Spleen (tissue), 11 donors: Measurements from ENCODE around the gene PSMG2. TPM values are rescaled to one million over a fixed set of nuclear protein-coding genes. Genes with fewer than 3 reads are reported as not detected.
"Not testable (repeated sequence)": the region's sequence is repeated elsewhere in the genome, so short reads cannot be mapped to it uniquely, and the experiment has no call there.

Experiments used
- DNase-seq: peaks from one replicate; pipeline ENCODE4 v3.0.0-alpha.2; 2020
- H3K27ac ChIP-seq, 8 donors: fragments of 200-600 bp; sonication (generic) in 7 of 8; 1 replicate in 4 of 8; 2 replicates in 4 of 8; pipeline versions ENCODE4 v1.5.0 to v1.8.0; 2016 to 2021; ENCODE audit warnings: inconsistent platforms in 4 of 8, mild to moderate bottlenecking in 4 of 8, moderate library complexity in 1 of 8
- H3K27me3 ChIP-seq, 7 donors: fragments of 200-600 bp; sonication (generic) in 6 of 7; replicated peaks in 1 of 7; 1 replicate in 4 of 7; 2 replicates in 3 of 7; pipeline versions ENCODE4 v1.5.0 to v1.8.0; 2016 to 2021; ENCODE audit warnings: inconsistent platforms in 3 of 7, mild to moderate bottlenecking in 1 of 7
- H3K36me3 ChIP-seq, 6 donors: fragments of 200-600 bp; sonication (generic) in 5 of 6; 1 replicate in 4 of 6; 2 replicates in 2 of 6; pipeline versions ENCODE4 v1.5.0 to v1.8.0; 2016 to 2021; ENCODE audit warnings: inconsistent platforms in 2 of 6
- H3K4me1 ChIP-seq, 6 donors: fragments of 200-600 bp; sonication (generic) in 5 of 6; 1 replicate in 3 of 6; 2 replicates in 3 of 6; pipeline versions ENCODE4 v1.5.0 to v1.8.0; 2016 to 2021; ENCODE audit warnings: inconsistent platforms in 3 of 6
- H3K4me3 ChIP-seq, 8 donors: fragments of 200-600 bp; sonication (generic) in 7 of 8; 1 replicate in 4 of 8; 2 replicates in 4 of 8; pipeline versions ENCODE4 v1.5.0 to v1.8.0; 2016 to 2021; ENCODE audit warnings: inconsistent platforms in 4 of 8, mild to moderate bottlenecking in 4 of 8, moderate library complexity in 2 of 8
- H3K9me3 ChIP-seq, 8 donors: fragments of 200-600 bp; sonication (generic) in 7 of 8; 1 replicate in 4 of 8; 2 replicates in 4 of 8; pipeline versions ENCODE4 v1.5.0 to v1.8.0; 2016 to 2021; ENCODE audit warnings: inconsistent platforms in 4 of 8
- POLR2A ChIP-seq, 3 donors: fragments of 450-650 bp; IDR thresholded peaks; one replicate each; pipeline ENCODE4 v1.5.1; 2017; ENCODE audit warnings: antibody characterized with exemption in 3 of 3, mild to moderate bottlenecking in 1 of 3
- POLR2AphosphoS5 ChIP-seq, 3 donors: sonication (generic); formaldehyde crosslinking; IDR thresholded peaks; one replicate each; pipeline ENCODE4 v1.5.1; 2017; ENCODE audit warnings: antibody characterized with exemption in 3 of 3
- WGBS, 5 donors: extraction: QIAGEN DNeasy Blood & Tissue Kit in 3 of 5; methylation state at CpG; one replicate each; pipeline versions ENCODE4 v1.1.5 to v1.1.7; 2013 to 2018; 5-methylcytosine and 5-hydroxymethylcytosine counted together
- intact Hi-C: fragments of 100-400 bp; cut with DNase I; formaldehyde crosslinking; loops from one replicate; pipeline ENCODE4 v1.15.0; 2023; ENCODE audit warnings: low total_unique reads
- polyA plus RNA-seq, 3 donors: library from polyadenylated mRNA; stranded (reverse); fragments of 200-250 nt; gene quantifications; one replicate each; pipeline ENCODE4 v1.2.1, GENCODE V29; 2013
- total RNA-seq, 7 donors: library from RNA; depleted of rRNA in 3 of 7; stranded (reverse); fragments of >200 nt in 3 of 7; fragmentation: NEBNext Ultra II Directional in 4 of 7; extraction: Animal tissue kit (Norgen Biotek cat#: 25700) in 4 of 7; gene quantifications; one replicate each; pipeline versions ENCODE4 v1.1.0 to v1.2.1, GENCODE V29; 2016 to 2021
- TF ChIP-seq, protein P1 (sequence below), 11 experiments: fragments of 200-600 bp in 7 of 11; fragments of 450-650 bp in 4 of 11; sonication (generic) in 4 of 11; IDR thresholded peaks in 8 of 11; conservative IDR thresholded peaks in 3 of 11; 1 replicate in 7 of 11; 2 replicates in 4 of 11; pipeline versions ENCODE4 v1.4.0 to v1.8.0; 2016 to 2021; ENCODE audit warnings: antibody characterized with exemption in 11 of 11, inconsistent platforms in 4 of 11, mild to moderate bottlenecking in 1 of 11
- donor health status: healthy with polysubstance abuse.
- donor health status: DM: no; HTN: no; CAD: no; lungs with moderate emphysema.
- donor health status: DM: no; HTN: no; CAD: no.
- donor health status: Bipolar disorder and iron deficiency.
- donor health status: healthy.
- donor health status: DM: no; HTN: no; CAD: no.
- donor health status: DM: yes; HTN: yes; CAD: no.

PSMG2 gene
- total and polyA plus RNA-seq, 10 donors = 50.0 to 98.6 (median 73.3) TPM

DNA sequence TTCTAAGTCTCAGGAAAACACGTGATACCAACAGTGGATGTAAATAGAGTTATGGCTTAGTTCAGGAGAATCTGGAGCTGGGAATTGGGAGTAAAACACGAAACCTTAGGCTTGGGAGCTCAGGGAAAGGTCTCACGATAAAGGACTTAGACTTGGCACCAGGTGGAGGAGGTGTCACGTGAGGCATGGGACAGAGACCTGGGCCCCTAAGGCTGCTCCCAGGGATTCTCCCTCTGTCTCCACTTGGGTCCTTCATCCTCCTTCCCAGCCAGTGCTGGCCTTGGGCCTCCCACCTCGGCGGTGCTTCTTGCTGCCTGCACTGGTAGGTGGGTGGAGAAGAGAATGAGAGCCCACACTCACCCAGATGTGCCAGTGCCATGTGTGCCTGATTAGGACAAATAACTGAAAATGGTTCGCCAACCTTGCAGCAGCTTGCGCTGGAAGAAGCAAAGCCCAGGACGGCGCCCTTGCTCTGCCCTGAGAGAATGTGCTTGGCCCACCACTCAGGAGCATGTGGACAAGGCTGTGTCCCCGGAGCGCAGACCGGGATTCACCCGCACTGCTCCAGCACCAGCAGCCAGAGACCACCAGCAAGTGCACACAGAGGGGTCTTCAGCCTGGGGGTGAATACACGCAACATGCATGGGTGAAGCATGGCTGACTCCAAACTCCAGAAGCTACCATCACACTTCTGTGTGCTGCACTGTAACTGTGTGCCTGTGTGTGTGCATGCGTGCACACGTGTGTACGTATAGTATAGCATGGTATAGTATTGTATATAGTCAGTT, 48.1 kb downstream of the PSMG2 start:
- peaks cover 0 to 12% (median 0%) of the 10 kb centered on the region in 6 donors for H3K4me1 ChIP-seq
- TF ChIP-seq POLR2A (IDR thresholded peaks at IDR 0.05) = no peak
- TF ChIP-seq POLR2AphosphoS5 (IDR thresholded peaks at IDR 0.05) = no peak
- TF ChIP-seq, protein P1, sequence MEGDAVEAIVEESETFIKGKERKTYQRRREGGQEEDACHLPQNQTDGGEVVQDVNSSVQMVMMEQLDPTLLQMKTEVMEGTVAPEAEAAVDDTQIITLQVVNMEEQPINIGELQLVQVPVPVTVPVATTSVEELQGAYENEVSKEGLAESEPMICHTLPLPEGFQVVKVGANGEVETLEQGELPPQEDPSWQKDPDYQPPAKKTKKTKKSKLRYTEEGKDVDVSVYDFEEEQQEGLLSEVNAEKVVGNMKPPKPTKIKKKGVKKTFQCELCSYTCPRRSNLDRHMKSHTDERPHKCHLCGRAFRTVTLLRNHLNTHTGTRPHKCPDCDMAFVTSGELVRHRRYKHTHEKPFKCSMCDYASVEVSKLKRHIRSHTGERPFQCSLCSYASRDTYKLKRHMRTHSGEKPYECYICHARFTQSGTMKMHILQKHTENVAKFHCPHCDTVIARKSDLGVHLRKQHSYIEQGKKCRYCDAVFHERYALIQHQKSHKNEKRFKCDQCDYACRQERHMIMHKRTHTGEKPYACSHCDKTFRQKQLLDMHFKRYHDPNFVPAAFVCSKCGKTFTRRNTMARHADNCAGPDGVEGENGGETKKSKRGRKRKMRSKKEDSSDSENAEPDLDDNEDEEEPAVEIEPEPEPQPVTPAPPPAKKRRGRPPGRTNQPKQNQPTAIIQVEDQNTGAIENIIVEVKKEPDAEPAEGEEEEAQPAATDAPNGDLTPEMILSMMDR (IDR thresholded peaks at IDR 0.05 in 8 of 11, conservative IDR thresholded peaks at IDR 0.05 in 3 of 11) = no peak
- DNase-seq = no peak
- H3K27me3 ChIP-seq = peaks cover 0 to 8% (median 0%) of the 10 kb centered on the region in 7 donors
- intact Hi-C loops = no loop called here
- no peaks in the 10 kb centered on the region for H3K36me3 ChIP-seq
- WGBS, 5 donors = 88 to 96% (median 91%) methylated on average over 11 to 18 of the region's 18 CpGs
- H3K9me3 ChIP-seq = no peaks in the 10 kb centered on the region
- no peak overlapping the region for H3K4me3 ChIP-seq
- no peak overlapping the region for H3K27ac ChIP-seq

DNA sequence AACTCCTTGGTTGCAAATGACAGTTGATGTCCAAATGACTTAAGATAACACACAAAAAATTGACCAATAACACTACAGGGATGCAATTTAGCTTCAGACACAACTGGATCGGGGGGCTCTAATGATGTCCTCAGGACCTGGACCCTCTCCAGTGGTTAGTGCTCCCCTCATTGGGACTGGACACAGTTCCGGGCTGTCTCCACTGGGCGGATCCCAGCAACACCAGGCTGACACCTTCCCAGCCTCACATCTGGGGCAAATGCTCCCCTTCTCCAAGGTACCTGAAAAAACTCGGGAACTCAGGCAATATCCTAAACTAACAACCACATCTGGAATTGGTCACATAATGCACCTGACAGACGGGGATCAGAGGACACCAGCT, 48.7 kb downstream of the PSMG2 start:
- H3K9me3 ChIP-seq = no peaks in the 10 kb centered on the region
- no peak overlapping the region for H3K27ac ChIP-seq
- H3K4me3 ChIP-seq = no peak overlapping the region
- no peaks in the 10 kb centered on the region for H3K36me3 ChIP-seq
- H3K4me1 ChIP-seq = peaks cover 0 to 12% (median 0%) of the 10 kb centered on the region in 6 donors
- no peak for TF ChIP-seq POLR2AphosphoS5 (IDR thresholded peaks at IDR 0.05)
- no peak for TF ChIP-seq POLR2A (IDR thresholded peaks at IDR 0.05)
- TF ChIP-seq, protein P1 (IDR thresholded peaks at IDR 0.05 in 8 of 11, conservative IDR thresholded peaks at IDR 0.05 in 3 of 11) = no peak
- intact Hi-C loops = no loop called here
- H3K27me3 ChIP-seq = peaks cover 0 to 8% (median 0%) of the 10 kb centered on the region in 7 donors
- 85 to 96% (median 92%) methylated on average over 5 of the region's 5 CpGs for WGBS, 5 donors
- no peak for DNase-seq

DNA sequence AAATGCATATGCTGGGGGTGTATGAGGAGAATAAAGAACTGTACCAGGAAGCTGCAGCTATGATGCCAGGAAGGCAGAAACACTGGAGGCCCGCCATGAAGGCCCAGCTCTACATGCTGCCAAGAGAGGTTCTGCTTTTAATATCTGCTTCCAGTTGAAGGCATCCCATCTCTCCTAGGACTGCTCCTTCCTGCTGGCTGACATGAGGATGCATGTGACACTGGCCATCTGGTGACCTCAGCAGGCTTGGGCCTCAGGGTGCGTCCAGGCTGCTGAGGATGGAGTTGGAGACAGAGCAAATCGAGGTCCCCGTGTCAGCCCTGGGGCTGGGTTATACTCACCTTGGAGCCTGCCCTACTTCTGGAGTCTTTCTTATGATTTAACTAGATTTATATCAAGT, 49.0 kb downstream of the PSMG2 start:
- peaks cover 0 to 8% (median 0%) of the 10 kb centered on the region in 7 donors for H3K27me3 ChIP-seq
- H3K36me3 ChIP-seq = no peaks in the 10 kb centered on the region
- no peak overlapping the region for H3K27ac ChIP-seq
- DNase-seq = no peak
- H3K4me3 ChIP-seq = no peak overlapping the region
- no peak for TF ChIP-seq POLR2AphosphoS5 (IDR thresholded peaks at IDR 0.05)
- TF ChIP-seq, protein P1 (IDR thresholded peaks at IDR 0.05 in 8 of 11, conservative IDR thresholded peaks at IDR 0.05 in 3 of 11) = no peak
- no peak for TF ChIP-seq POLR2A (IDR thresholded peaks at IDR 0.05)
- WGBS, 5 donors = 71 to 94% (median 89%) methylated on average over 4 of the region's 4 CpGs
- intact Hi-C loops = no loop called here
- H3K9me3 ChIP-seq = no peaks in the 10 kb centered on the region
- peaks cover 0 to 12% (median 0%) of the 10 kb centered on the region in 6 donors for H3K4me1 ChIP-seq

DNA sequence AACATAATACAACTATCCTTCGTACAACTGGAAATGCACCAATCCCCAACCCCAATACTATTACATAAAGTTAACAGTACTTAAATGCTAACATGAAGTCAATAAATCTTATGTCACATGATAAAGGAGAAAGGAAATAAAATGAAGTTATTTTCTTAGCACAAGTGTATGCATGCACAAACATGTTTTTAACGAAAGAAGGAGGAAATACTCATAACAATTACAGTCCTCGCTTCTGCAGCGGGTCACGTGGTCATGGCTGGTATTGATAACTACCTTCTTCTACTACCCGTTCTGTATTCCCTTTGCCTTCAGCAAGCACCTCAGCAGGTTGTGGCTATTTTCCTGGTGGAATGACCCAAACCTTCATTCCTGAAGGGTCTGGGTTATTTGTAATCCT, 51.7 kb downstream of the PSMG2 start:
- whole genome bisulfite sequencing, 5 donors = 71 to 91% (median 83%) methylated on average over 6 of the region's 6 CpGs
- TF ChIP-seq, protein P1 (IDR thresholded peaks at IDR 0.05 in 8 of 11, conservative IDR thresholded peaks at IDR 0.05 in 3 of 11) = no peak
- no peak for TF ChIP-seq POLR2AphosphoS5 (IDR thresholded peaks at IDR 0.05)
- no peak for TF ChIP-seq POLR2A (IDR thresholded peaks at IDR 0.05)
- no peak for DNase-seq
- no peaks in the 10 kb centered on the region for H3K27me3 ChIP-seq
- intact Hi-C loops = no loop called here
- H3K36me3 ChIP-seq = no peaks in the 10 kb centered on the region
- H3K9me3 ChIP-seq = no peaks in the 10 kb centered on the region
- H3K4me3 ChIP-seq = no peak overlapping the region
- peaks cover 0 to 12% (median 0%) of the 10 kb centered on the region in 6 donors for H3K4me1 ChIP-seq
- no peak overlapping the region for H3K27ac ChIP-seq

DNA sequence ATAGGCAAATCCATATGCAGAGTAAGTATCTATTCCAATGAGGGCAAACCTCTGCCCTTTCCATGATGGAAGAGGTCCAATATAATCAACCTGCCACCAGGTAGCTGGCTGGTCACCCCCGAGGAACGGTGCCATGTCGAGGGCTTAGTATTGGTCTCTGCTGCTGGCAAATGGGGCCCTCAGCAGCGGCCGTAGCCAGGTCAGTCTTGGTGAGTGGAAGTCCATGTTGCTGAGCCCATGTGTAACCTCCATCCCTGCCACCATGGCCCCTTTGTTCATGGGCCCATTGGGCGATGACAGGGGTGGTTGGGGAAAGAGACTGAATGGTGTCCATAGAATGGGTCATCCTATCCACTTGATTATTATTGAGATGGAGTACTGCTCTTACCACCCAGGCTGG, 52.8 kb downstream of the PSMG2 start:
- H3K4me1 ChIP-seq, H3K4me3 ChIP-seq, H3K9me3 ChIP-seq, DNase-seq, H3K27ac ChIP-seq, intact Hi-C loops, H3K36me3 ChIP-seq, H3K27me3 ChIP-seq: not testable (repeated sequence)
- WGBS, 5 donors = 89 to 100% (median 98%) methylated on average over 1 to 6 of the region's 6 CpGs

DNA sequence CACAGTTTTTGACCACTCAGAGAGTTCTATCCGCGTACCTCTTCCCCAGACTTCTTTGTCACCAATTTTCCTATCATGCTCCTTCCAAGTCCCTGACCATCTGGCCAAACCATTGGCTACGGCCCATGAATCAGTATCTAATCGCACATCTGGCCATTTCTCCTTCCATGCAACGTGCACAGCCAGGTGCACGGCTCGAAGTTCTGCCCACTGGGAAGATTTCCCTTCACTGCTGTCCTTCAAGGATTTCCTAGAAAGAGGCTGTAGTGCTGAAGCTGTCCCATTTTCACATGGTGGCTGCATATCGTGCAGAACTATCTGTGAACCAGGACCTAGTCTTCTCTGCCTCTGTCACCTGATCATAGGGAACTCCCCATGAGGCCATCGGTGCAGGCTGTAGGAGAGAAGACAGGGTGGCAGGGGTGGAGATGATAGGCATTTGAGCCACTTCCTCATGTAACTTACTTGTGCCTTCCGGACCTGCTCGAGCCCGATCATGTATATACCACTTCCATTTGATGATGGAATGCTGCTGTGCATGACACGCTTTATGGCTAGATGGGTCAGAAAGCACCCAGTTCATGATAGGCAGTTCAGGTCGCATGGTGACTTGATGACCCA, 53.9 kb downstream of the PSMG2 start:
- H3K27ac ChIP-seq, H3K4me3 ChIP-seq, H3K27me3 ChIP-seq, H3K9me3 ChIP-seq, H3K4me1 ChIP-seq, intact Hi-C loops, DNase-seq, H3K36me3 ChIP-seq: not testable (repeated sequence)
- 85 to 93% (median 89%) methylated on average over 14 of the region's 14 CpGs for WGBS, 5 donors
